Activated T-cell treated with anti-CD3 and anti-CD28 coated beads for 1 hour (primary cell): ENCODE measurements around the gene CGGBP1.

ENCODE experiments used
- DNase-seq: peaks from one replicate; pipeline ENCODE4 v3.0.0-alpha.2; 2020; ENCODE audit warnings: low read depth

Gene CGGBP1

GRCh38 chr3:88058581-88059379 is at the start of gene CGGBP1, which contains the start of gene ZNF654:
TSS of gene CGGBP1 (minus strand) at chr3:88059005. CDS start at chr3:88055976, 3,029 bp downstream.
TSS of gene ZNF654 (plus strand) at chr3:88059255. CDS start at chr3:88059320, 65 bp downstream.
- DNase-seq: peak; percentile 98

GRCh38 chr3:88105325-88105724 is 46.5 kb upstream of the CGGBP1 start:
- no peak for DNase-seq

- DNase-seq: no peak
Measured at GRCh38 chr3:88101142-88101541, 42.3 kb upstream of the CGGBP1 start.

- no peak for DNase-seq
Measured at GRCh38 chr3:88093266-88093665, 34.5 kb upstream of the CGGBP1 start.

GRCh38 chr3:88092270-88092669 is 33.5 kb upstream of the CGGBP1 start:
- no peak for DNase-seq

- DNase-seq: no peak
Measured at GRCh38 chr3:88090681-88091080, 31.9 kb upstream of the CGGBP1 start.

- DNase-seq: no peak
Measured at GRCh38 chr3:88084097-88084501, 25.3 kb upstream of the CGGBP1 start.

- DNase-seq: no peak
Measured at GRCh38 chr3:88082854-88083253, 24.0 kb upstream of the CGGBP1 start.

GRCh38 chr3:88078932-88079331 is 20.1 kb upstream of the CGGBP1 start:
- no peak for DNase-seq

- no peak for DNase-seq
Measured at GRCh38 chr3:88076712-88077111, 17.9 kb upstream of the CGGBP1 start.

GRCh38 chr3:88075497-88075896 is 16.7 kb upstream of the CGGBP1 start:
- no peak for DNase-seq

- no peak for DNase-seq
Measured at GRCh38 chr3:88075072-88075471, 16.3 kb upstream of the CGGBP1 start.

- no peak for DNase-seq
Measured at GRCh38 chr3:88061746-88062145, 2.9 kb upstream of the CGGBP1 start.

- DNase-seq: no peak
Measured at GRCh38 chr3:88059380-88060170, 770 bp upstream of the CGGBP1 start.

- no peak for DNase-seq
Measured at GRCh38 chr3:88058306-88058580, 562 bp downstream of the CGGBP1 start.

- no peak for DNase-seq
Measured at GRCh38 chr3:88057630-88058305, 1.0 kb downstream of the CGGBP1 start.

- DNase-seq: no peak
Measured at GRCh38 chr3:88046766-88047165, 12.0 kb downstream of the CGGBP1 start.

GRCh38 chr3:88044411-88044810 is 14.4 kb downstream of the CGGBP1 start:
- no peak for DNase-seq

GRCh38 chr3:88041005-88041404 is 17.8 kb downstream of the CGGBP1 start:
- no peak for DNase-seq

GRCh38 chr3:88040529-88040928 is 18.3 kb downstream of the CGGBP1 start:
- no peak for DNase-seq

- DNase-seq: no peak
Measured at GRCh38 chr3:88038566-88038965, 20.2 kb downstream of the CGGBP1 start.

GRCh38 chr3:88036221-88036620 is 22.6 kb downstream of the CGGBP1 start:
- DNase-seq: no peak
